Common myeloid progenitor, CD34-positive (primary cell): Measurements from ENCODE around the gene CACNB1.

Experiments
- CTCF ChIA-PET: fragments of 350-600 bp; sonication (Branson Sonifier 250); formaldehyde crosslinking; loops from one replicate; lab custom pipeline; 2021; ENCODE audit warnings: antibody characterized with exemption; lab: Charles Lee
- POLR2A ChIA-PET: fragments of 350-600 bp; sonication (Branson Sonifier 250); formaldehyde crosslinking; loops from one replicate; lab custom pipeline; 2021; ENCODE audit warnings: antibody characterized with exemption; lab: Charles Lee
- DNase-seq, 3 donors: peaks; one replicate each; pipeline versions ENCODE4 v3.0.0 to v3.0.0-alpha.2; 2013
- H3K27ac ChIP-seq, 2 experiments: 1 replicate in 1 of 2; 2 replicates in 1 of 2; pipeline ENCODE4 v1.7.0; 2013; ENCODE audit warnings: inconsistent platforms in 2 of 2, low read length in 2 of 2, mild to moderate bottlenecking in 2 of 2, low read depth in 1 of 2, moderate library complexity in 1 of 2; ENCODE audit not compliant: severe bottlenecking in 2 of 2, insufficient read depth in 1 of 2, poor library complexity in 1 of 2
- H3K27me3 ChIP-seq, 5 experiments: replicated peaks in 2 of 5; 1 replicate in 3 of 5; 2 replicates in 2 of 5; pipeline versions ENCODE4 v1.6.1 to v1.7.0; 2013; ENCODE audit warnings: low read length in 4 of 5, mild to moderate bottlenecking in 2 of 5, moderate library complexity in 2 of 5, inconsistent platforms in 1 of 5; ENCODE audit not compliant: insufficient read depth in 5 of 5, control insufficient read depth in 4 of 5
- H3K36me3 ChIP-seq, 4 experiments: 1 replicate in 2 of 4; 2 replicates in 2 of 4; pipeline versions ENCODE4 v1.6.1 to v1.7.0; 2013; ENCODE audit warnings: low read length in 3 of 4, control low read depth in 1 of 4, mild to moderate bottlenecking in 1 of 4; ENCODE audit not compliant: control insufficient read depth in 4 of 4, insufficient read depth in 4 of 4
- H3K4me1 ChIP-seq, 4 experiments: 1 replicate in 3 of 4; 2 replicates in 1 of 4; pipeline versions ENCODE4 v1.6.1 to v1.7.1; 2013; ENCODE audit warnings: low read length in 3 of 4, mild to moderate bottlenecking in 3 of 4, control low read depth in 1 of 4, inconsistent platforms in 1 of 4, moderate library complexity in 1 of 4; ENCODE audit not compliant: control insufficient read depth in 4 of 4, insufficient read depth in 4 of 4; ENCODE audit errors: control extremely low read depth in 1 of 4
- H3K4me3 ChIP-seq, 7 experiments: 1 replicate in 4 of 7; 2 replicates in 3 of 7; pipeline versions ENCODE4 v1.5.1 to v1.7.0; 2013; ENCODE audit warnings: mild to moderate bottlenecking in 7 of 7, low read length in 6 of 7, moderate library complexity in 6 of 7, inconsistent platforms in 2 of 7, low read depth in 2 of 7, control low read depth in 1 of 7; ENCODE audit not compliant: insufficient read depth in 4 of 7, control insufficient read depth in 1 of 7; ENCODE audit errors: extremely low read depth in 1 of 7
- H3K9me3 ChIP-seq, 5 experiments: 1 replicate in 4 of 5; 2 replicates in 1 of 5; pipeline versions ENCODE4 v1.6.1 to v1.7.1; 2013; ENCODE audit warnings: low read length in 4 of 5, mild to moderate bottlenecking in 2 of 5, inconsistent platforms in 1 of 5, low read depth in 1 of 5, moderate library complexity in 1 of 5; ENCODE audit not compliant: control insufficient read depth in 4 of 5, insufficient read depth in 2 of 5; ENCODE audit errors: control extremely low read depth in 1 of 5
- WGBS: methylation state at CpG from one replicate; pipeline ENCODE4 v1.1.5; 2013; ENCODE audit not compliant: insufficient coverage; 5-methylcytosine and 5-hydroxymethylcytosine counted together

CACNB1 gene

DNA sequence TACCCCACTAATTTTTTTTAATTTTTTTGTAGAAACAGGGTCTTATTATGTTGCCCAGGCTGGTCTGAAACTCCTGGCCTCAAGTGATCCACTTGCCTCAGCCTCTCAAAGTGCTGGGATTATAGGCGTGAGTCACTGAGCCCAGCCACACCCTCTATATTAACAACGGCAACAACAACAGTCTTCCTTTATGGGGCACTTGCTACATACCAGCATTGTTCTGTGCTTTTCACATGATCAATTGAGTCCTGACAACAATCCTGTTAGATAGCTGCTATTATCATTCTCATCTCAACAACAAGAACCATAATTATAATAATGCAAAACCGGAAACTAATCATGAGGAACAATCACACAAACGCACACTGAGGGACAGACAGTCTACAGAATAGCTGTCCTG lies 18.9 kb downstream of the CACNB1 start:
- WGBS, result 97% methylated on average over 4 of the region's 4 CpGs
- Histone ChIP-seq H3K4me3 (no peak overlapping the region), H3K27ac (no peak overlapping the region), H3K4me1 (peaks cover 0 to 13% (median 10%) of the 10 kb centered on the region in 4 experiments), H3K27me3 (no peaks in the 10 kb centered on the region), H3K9me3 (no peaks in the 10 kb centered on the region), H3K36me3 (peaks cover 3 to 34% (median 6%) of the 10 kb centered on the region in 4 experiments)
- DNase-seq, result no peak
- ChIA-PET POLR2A (no interaction called here), CTCF (interaction anchor here (0.6 to 5.9 kb wide), 4 partner anchors 10 to 195 kb away, joined by 3 to 60 read pairs (median 8); partner anchors contain the start of gene ARL5C)

GRCh38 chr17:39177256-39177655 lies 20.2 kb downstream of the CACNB1 start:
- Histone ChIP-seq H3K36me3 (peaks cover 0 to 27% (median 4%) of the 10 kb centered on the region in 4 experiments), H3K27ac (no peak overlapping the region), H3K9me3 (no peaks in the 10 kb centered on the region), H3K27me3 (no peaks in the 10 kb centered on the region), H3K4me1 (peaks cover 0 to 25% (median 21%) of the 10 kb centered on the region in 4 experiments), H3K4me3 (no peak overlapping the region)
- WGBS, result 98% methylated on average over 11 of the region's 12 CpGs
- ChIA-PET POLR2A (no interaction called here), CTCF (interaction anchor here (0.6 to 5.9 kb wide), 4 partner anchors 12 to 194 kb away, joined by 3 to 60 read pairs (median 8); partner anchors contain the start of gene ARL5C)
- DNase-seq, result peak in 2 of 3 donors; percentile 30 to 42

GRCh38 chr17:39175695-39176093 lies 21.8 kb downstream of the CACNB1 start:
- Histone ChIP-seq H3K9me3 (no peaks in the 10 kb centered on the region), H3K27ac (no peak overlapping the region), H3K4me1 (peaks cover 4 to 36% (median 25%) of the 10 kb centered on the region in 4 experiments), H3K27me3 (no peaks in the 10 kb centered on the region), H3K36me3 (peaks cover 0 to 24% (median 4%) of the 10 kb centered on the region in 4 experiments), H3K4me3 (no peak overlapping the region)
- ChIA-PET POLR2A (interaction anchor here (2.6 kb wide), 1 partner anchor 22 kb away, joined by 9 read pairs; no protein-coding TSS in a partner anchor), CTCF (interaction anchor here (0.9 to 8.7 kb wide), 18 partner anchors 8 to 308 kb away, joined by 3 to 86 read pairs (median 6); partner anchors contain the start of genes ARL5C and PLXDC1)
- WGBS, result 95% methylated on average over 10 of the region's 10 CpGs
- no peak for DNase-seq

DNA sequence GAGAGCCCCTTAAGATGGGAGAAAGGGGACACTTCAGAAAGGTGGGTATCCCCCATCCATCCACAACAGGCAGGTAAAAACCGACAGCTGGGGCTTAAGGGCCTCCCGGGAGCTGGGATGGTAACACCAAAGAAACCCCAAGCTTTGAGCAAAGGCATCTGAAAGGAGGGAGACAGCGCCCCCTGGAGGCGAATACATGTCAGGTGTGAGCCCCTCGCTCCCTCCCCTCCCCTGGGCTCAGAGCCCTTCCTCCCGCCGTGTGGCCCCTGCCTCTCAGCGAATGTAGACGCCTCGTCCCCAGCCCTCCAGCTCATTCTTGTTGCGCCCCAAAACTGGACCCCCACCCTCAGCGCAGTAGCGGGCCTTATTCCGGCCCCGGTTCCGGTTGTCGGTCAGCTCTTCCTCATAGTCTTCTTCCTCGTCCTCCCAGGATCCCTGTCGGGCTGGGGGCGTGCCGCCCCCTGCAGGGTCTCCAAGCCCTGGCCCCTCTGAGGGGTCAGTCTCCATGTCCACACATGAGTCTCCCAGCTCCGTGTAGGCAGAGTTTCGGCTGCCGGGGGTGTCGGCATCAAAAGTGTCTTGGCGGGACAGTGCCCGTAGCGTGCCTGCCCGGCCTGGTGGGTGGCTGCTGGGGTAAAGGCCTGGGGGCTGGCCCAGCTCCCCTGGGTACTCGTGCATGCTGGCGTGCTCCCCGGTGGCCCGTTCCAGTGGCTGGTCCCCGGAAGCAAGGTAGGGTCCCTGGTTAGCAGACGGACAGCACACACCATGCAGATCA lies 22.4 kb downstream of the CACNB1 start:
- Histone ChIP-seq H3K36me3 (peaks cover 0 to 24% (median 4%) of the 10 kb centered on the region in 4 experiments), H3K27ac (no peak overlapping the region), H3K4me1 (peaks cover 4 to 42% (median 30%) of the 10 kb centered on the region in 4 experiments), H3K27me3 (no peaks in the 10 kb centered on the region), H3K4me3 (peak overlapping the region in 2 of 7 experiments; percentile 4 to 48), H3K9me3 (no peaks in the 10 kb centered on the region)
- CTCF ChIA-PET, result interaction anchor here (0.8 to 8.7 kb wide), 25 partner anchors 8 to 307 kb away, joined by 3 to 86 read pairs (median 6); partner anchors contain the start of genes ARL5C and PLXDC1
- POLR2A ChIA-PET, result interaction anchor here (0.6 to 2.6 kb wide), 3 partner anchors 10 to 23 kb away, joined by 3 to 9 read pairs (median 6); no protein-coding TSS in a partner anchor
- WGBS, result 49% methylated on average over 30 of the region's 35 CpGs
- DNase-seq, result peak; percentile 83 to 90 (median 87)

- ChIA-PET CTCF (interaction anchor here (0.8 to 8.7 kb wide), 22 partner anchors 9 to 320 kb away, joined by 3 to 86 read pairs (median 6); partner anchors contain the start of genes ARL5C, PLXDC1 and RPL23), POLR2A (interaction anchor here (2.6 kb wide), 1 partner anchor 20 kb away, joined by 9 read pairs; no protein-coding TSS in a partner anchor)
- 93% methylated on average over 7 of the region's 10 CpGs for WGBS
- no peaks in the 10 kb centered on the region for H3K9me3 ChIP-seq
- H3K27me3 ChIP-seq, result no peaks in the 10 kb centered on the region
- peaks cover 0 to 24% (median 4%) of the 10 kb centered on the region in 4 experiments for H3K36me3 ChIP-seq
- peaks cover 8 to 53% (median 41%) of the 10 kb centered on the region in 4 experiments for H3K4me1 ChIP-seq
- H3K27ac ChIP-seq, result no peak overlapping the region
- no peak overlapping the region for H3K4me3 ChIP-seq
- peak in 1 of 3 donors; percentile 38 for DNase-seq
These were observed 23.8 kb downstream of the CACNB1 start for GRCh38 chr17:39173526-39174274.

DNA sequence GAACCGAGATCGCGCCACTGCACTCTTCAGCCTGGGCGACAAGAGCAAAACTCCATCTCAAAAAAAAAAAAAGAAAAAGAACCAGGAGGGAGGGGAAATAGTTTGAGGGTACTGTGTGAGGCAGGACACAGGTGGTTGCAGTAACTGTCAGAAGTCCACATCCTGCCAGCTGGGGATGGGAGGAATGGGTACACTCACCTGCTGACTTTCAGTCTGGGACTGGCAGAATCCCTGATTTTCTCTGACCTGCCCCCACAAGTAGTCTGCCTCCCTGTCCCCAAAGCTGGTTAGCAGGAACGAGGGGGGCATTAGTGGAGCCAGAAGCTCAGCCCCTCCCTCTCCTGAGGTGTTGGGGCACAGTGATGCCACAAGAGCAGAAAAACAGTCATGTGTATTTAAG lies 24.4 kb downstream of the CACNB1 start:
- ChIA-PET CTCF (interaction anchor here (0.8 to 8.7 kb wide), 10 partner anchors 10 to 319 kb away, joined by 3 to 86 read pairs (median 4); partner anchors contain the start of genes ARL5C, PLXDC1 and RPL23), POLR2A (no interaction called here)
- peak in 2 of 3 donors; percentile 42 to 54 for DNase-seq
- Histone ChIP-seq H3K36me3 (peaks cover 0 to 24% (median 4%) of the 10 kb centered on the region in 4 experiments), H3K9me3 (no peaks in the 10 kb centered on the region), H3K4me3 (no peak overlapping the region), H3K4me1 (peaks cover 8 to 57% (median 44%) of the 10 kb centered on the region in 4 experiments), H3K27me3 (no peaks in the 10 kb centered on the region), H3K27ac (no peak overlapping the region)
- WGBS, result 69% methylated on average over 5 of the region's 5 CpGs
